NCI-H2196 (cell line): ENCODE data around the gene COL17A1.

Source experiments
- DNase-seq: peaks from one replicate; lab custom pipeline; 2025; ENCODE audit not compliant: unreplicated experiment; lab: John Stamatoyannopoulos, UW

COL17A1 gene

GRCh38 chr10:104053201-104053600 is 32.5 kb downstream of the COL17A1 start:
- no peak for DNase-seq

- no peak for DNase-seq
Measured at GRCh38 chr10:104052431-104052830, 33.2 kb downstream of the COL17A1 start.

DNA sequence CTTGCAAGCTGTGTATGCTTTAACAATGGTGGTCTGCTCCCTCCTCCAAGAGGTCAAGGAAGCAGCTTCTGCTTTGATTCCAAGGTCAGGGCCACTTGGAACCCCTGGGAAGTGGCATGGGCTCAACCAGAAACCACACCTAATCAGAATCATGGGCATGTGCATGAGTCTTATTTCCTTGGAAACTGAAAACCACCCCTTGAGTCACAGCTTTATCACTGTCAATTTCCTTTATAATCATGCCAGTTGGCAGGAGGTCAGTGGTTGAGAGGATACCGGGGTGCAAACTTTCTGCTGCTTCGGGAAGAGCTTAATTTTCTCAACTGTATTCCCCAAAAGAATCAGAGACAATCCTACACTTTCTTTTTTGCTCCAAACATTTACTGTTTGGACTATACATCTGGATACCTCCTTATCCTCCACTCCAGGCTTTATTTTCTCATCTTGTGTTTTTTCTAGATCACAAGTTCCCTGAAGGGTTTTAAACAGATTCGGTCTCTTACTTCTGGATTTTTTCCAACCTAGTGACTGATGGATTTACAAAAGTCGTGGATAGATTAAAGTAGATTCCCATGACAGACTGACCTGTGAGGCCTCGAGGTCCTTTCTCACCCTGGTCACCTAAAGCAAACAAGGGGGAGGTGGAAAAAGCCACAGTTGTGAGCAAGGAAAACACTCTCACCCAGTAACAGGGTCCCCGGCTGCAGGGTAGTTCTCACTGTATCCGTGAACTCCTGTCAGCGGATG is 36.0 kb downstream of the COL17A1 start:
- DNase-seq = no peak

- DNase-seq = no peak
Measured at GRCh38 chr10:104046651-104047050, 39.0 kb downstream of the COL17A1 start.

DNA sequence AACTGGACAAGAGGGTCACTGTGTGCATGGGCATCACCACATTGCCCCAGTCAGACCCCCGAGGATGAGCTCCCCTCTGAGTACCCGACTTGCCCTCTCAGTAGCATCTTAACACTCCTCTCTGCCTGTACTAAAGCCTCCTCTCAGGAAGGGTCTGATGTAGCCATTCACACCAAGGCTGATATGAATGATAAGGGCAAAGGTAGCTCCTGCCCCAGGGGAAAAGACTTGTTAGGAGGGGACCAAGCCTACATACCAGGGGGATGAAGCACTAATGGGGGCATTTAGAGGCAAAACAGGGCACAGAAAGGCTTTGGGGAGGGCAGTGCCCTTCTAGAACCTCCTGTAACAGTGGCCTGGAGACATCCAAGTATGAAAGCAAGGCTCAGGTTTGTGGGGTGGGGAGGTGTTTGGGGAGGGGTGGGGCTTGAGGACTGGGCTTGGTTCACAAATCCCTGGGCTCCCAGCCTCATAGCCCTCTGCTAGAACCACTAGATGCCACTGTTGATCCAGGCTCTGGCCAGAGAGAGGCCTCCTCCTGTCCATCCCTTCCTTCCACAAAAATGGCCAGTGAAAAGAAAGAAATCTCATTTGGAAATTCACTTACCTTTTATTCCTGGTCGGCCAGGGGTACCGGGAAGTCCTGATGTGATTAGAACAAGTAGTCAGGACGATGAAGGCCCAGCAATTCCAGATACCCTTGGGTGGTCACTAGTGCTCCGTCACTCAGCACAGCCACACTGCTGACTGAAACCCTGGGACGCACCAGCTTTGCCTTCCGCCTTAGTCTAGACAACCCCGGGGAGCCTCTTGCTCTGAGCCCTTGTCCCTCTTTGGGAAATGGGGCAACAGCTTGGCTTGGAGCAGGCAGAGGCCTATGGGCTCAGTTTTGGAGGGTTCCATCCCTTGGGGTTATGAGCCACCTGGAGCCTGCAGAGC is 40.3 kb downstream of the COL17A1 start:
- peak; percentile 45 for DNase-seq

GRCh38 chr10:104043854-104044253 is 41.8 kb downstream of the COL17A1 start:
- DNase-seq = no peak

DNA sequence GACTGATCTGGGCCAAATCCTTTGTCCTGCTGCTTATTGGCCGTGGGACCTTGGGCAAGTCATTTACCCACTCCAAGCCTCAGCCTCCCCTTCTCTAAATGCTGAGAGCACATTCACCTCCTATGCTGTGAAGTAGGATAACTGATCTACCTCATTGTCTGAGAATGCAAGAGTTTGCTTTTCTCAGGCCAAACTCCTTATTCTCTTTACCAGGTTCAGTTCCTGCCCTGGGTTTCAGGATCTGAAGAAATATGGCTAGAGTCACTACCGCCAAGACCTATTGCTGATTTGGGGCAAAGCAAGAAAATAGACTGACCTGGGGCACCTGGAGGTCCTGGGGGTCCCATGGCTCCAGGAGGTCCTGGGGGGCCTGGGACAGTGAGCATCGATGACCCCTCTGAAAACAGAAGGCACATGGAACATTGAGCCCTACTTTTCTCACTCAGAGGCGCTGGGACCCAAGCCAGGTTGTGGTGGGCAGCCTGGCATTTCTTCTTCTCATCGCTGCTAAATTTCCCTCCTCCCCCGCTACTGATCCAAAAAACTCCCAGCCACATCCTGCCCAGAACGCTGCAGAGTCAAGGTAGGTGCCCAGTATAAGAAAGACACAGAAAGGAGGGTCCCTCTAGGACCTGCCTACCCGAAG is 42.4 kb downstream of the COL17A1 start:
- DNase-seq = no peak

DNA sequence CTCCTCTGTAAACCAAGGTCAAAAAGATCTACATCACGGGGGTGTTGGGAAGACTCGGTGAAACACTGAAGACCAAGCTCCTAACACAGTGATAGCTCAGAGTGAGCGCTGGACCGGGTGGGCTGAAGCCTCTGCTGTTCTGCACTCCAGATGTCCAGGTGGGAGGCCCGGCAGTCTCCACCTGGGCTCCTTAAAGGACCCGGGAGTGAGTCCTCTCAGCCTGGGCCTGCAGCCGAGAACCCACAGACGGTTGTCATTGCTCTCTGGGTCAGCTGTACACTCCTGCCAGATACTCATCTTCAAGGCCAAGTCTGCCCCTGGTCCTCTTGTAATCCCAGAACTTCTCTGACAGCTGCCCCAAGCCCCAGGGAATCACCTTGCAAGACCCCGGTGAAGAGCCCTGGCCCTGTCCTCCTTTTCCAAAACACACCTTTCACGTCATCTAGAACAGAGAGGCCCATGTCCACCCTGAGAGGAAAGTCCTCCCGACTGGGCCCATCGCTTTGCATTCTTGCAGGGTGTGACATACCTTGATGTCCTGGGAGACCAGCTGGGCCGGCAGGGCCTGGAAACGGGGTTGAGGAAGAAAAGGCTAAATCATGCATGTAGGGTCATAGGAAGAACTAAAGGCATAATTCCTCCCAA is 43.7 kb downstream of the COL17A1 start:
- no peak for DNase-seq

GRCh38 chr10:104040862-104041789 is 44.6 kb downstream of the COL17A1 start:
- DNase-seq = no peak

DNA sequence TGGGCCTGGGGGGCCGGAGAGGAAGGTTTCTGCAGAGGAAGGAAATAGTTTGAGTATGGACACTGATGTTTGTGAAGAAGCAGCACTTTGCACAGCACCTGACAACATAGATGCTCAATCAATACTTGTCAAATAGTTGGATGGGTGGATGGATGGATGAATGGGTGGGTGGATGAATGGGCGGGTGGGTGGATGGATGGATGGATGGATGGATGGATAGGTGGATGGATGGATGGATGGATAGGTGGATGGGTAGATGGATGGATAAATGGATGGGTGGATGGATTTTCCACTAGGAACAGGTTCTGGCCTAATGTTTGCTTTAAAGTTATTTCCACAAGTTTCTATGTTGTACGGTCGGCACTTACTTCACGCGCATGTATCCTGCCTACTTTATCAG is 45.3 kb downstream of the COL17A1 start:
- no peak for DNase-seq

GRCh38 chr10:104038958-104039752 is 46.5 kb downstream of the COL17A1 start:
- no peak for DNase-seq

- DNase-seq = no peak
Measured at GRCh38 chr10:104038537-104038936, 47.1 kb downstream of the COL17A1 start.

DNA sequence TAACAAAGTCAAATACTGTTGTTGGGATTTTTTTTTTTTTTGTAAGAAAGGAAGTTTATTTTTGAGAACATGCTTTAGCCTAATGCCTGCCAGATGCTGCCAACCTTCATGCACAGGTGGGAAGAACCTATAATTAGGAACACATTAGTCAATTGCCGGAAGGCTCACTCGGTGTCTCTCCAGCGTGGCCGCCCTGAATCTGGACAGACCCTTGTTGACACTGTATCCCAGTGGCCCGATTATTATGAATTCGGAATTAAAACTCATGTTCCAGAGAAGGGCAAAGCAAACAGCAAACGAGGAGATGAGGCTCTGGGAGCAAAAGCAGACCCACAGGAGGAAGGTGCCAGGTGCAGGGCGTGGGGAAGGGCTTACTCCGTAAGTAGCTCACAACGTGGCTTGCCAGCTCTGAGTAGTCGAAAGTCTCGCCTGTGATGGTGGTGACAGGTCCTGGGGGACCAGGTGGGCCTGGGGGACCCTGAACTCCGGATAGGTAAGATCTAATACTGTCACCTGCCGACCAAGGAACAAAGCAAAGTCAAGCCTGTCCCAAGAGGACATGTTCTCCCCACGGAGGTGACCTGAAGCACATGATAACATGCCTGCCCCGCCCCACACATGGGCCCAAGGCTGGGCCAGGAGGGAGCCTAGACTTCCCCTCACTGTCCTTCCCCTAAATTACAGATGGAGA is 48.3 kb downstream of the COL17A1 start:
- no peak for DNase-seq

GRCh38 chr10:104036518-104037260 is 49.0 kb downstream of the COL17A1 start:
- no peak for DNase-seq

GRCh38 chr10:104036069-104036384 is 49.7 kb downstream of the COL17A1 start:
- no peak for DNase-seq

GRCh38 chr10:104035194-104036068 is 50.2 kb downstream of the COL17A1 start:
- no peak for DNase-seq
